Renal pelvis (tissue), 4 donors: ENCODE data around the gene VSTM4. TPM values are rescaled to one million over a fixed set of nuclear protein-coding genes. Genes with fewer than 3 reads are reported as not detected.

Experiments used
- DNase-seq: peaks from one replicate; pipeline ENCODE4 v3.0.0-alpha.2; 2013
- polyA plus RNA-seq, 3 donors: library from polyadenylated mRNA; unstranded; fragments of 120-200 nt; gene quantifications; one replicate each; pipeline ENCODE4 v1.2.1, GENCODE V29; 2013; ENCODE audit not compliant: insufficient read length in 3 of 3

VSTM4 gene
- polyA plus RNA-seq, 3 donors, result 12.2 to 13.4 (median 12.6) TPM

- DNase-seq, result no peak
Measured at GRCh38 chr10:49074836-49075682, 40.3 kb downstream of the VSTM4 start.

- DNase-seq, result no peak
Measured at GRCh38 chr10:49072166-49072885, 43.0 kb downstream of the VSTM4 start.

DNA sequence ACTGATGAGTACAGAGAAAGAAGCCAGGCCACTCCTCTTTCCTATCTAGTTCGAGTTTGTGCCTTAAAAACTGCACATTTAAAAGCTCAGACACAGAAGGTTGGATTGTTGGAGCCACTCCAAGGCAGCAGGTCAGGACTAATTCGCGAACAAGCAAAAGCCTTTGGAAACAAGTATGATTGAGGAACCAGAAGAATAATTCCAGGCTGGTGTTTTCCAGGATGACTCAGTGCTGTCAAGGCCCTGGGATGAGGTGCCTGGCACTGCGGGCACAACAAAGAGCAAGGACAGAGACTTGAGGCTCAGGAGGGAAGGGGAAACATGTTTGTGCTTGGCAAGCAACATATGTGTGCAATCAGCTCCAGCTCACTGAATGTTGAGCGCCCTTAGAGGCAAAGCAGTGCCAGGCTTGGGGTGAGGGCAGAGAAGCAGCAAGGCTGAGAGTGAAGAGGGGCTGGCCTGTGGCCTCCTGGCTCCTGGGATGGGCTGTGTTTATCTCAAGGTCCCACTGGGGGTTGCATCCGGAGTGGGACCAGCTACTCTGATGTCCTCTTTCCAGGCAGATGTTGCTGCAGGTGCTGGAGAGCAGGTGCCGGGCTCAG lies 44.1 kb downstream of the VSTM4 start:
- no peak for DNase-seq

DNA sequence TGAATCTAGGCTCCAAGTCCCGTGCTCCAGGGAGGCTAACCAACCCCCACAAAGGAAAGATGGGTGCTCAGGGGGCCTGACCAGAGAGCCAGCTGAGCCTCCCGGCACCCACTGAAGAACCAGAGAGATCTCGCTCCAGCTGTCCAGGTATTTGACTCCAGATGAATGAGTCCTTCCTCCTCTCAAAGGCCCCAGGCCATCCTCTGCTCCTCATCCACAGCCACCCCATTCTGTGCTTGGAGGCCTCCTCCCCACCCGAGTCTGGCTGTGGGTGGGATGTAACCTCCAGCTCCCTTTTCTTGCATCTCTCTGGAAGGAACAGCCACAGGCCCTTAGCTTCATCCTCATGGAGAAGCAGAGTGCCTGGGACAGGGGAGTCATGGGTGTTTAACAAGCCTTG lies 44.6 kb downstream of the VSTM4 start:
- no peak for DNase-seq

DNA sequence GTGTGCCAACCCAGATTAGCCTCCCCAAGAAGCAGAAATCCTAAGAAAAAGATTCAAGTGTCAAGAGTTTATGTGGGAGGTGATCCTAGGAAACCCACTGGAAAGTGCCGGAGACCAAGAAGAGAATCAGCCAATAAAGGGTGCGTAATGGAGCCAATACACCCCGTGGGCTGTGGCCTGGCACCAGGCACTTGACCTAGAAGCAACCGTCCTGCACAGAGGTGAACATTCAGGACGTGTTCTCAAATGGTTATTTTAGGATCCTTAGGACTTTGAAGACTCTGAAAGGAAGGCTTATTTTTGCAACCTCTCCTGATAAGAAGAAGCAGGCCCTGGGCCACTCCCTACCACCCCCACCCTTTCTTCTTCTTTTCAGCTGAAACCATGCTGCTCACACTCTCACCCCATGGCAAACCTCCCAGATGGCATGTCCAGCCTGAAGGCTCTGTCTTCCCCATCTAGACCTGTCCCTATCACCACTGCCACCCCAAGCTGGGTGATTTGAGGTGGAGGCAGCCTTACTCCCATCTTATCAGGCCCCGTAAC lies 46.6 kb downstream of the VSTM4 start:
- no peak for DNase-seq

- DNase-seq, result no peak
Measured at GRCh38 chr10:49068209-49068608, 47.1 kb downstream of the VSTM4 start.

- no peak for DNase-seq
Measured at GRCh38 chr10:49066944-49067730, 48.2 kb downstream of the VSTM4 start.

- DNase-seq, result no peak
Measured at GRCh38 chr10:49062229-49062628, 53.1 kb downstream of the VSTM4 start.

- no peak for DNase-seq
Measured at GRCh38 chr10:49061667-49062066, 53.7 kb downstream of the VSTM4 start.

DNA sequence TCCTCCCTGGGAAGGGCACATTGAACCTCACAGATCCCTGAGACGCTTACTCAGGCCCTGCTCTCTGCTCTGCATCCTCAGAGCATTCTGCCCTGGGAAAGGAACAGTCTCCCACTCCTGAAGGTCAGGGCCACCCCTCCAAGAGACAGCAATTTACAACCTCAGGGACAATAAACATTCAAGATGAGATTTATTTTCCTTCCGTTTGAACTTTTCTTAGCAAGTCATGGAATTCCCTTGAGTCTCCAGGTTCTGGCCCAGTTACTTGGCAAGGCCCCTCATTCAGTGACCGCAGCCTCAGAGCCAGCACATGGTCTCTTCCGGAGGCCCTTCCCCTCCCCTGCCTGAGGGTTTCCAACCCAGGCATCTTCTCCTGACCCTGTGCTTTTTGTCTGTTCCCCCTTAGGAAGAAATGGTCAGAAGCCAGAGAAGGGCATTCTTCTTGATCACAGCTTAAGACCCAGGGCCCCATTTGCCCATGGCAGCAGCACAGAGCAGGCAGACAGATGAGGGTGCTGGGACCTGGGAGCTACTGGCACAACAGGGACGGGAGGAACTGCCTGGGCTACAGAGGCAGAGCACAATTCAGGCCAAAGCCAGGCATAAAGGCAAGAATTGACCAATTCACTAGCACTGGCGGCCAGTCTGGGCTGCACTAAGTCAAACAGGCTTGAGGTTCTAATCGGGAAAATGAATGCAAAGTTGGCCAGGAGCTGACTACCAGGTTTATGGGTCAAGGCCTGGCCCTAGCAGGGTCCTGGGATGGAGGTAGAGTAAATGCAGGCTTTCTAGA lies 56.7 kb downstream of the VSTM4 start:
- no peak for DNase-seq

DNA sequence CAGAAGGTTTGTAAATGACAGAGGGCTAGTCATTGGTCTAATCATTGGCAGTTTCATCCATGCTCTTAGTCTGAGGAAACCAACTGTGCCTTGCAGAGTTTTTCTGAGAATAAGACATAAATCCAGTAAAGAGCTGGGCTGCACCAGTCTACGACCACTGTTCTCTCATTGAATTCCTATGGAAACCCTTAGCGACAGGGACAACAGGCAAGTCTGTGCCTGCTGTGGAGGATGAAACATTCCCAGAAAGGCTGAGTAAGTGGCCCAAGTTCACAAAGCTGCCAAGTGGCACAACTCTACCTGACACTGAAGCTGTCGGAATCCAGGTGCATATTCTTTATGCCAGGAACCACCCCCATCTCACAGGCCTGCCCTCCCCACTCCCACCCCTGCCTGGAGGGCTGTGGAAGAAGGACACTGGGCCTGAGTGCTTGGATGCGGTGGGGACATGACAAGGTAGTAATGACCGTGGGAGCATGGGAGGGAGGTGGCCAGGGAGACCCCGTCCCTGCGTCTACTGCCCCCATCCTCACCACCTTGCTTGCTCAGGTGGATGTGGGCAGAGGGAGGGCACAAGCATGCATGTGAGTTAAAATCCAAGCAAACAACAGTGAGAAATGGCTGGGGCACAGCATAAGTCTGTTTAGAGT lies 58.0 kb downstream of the VSTM4 start:
- DNase-seq, result no peak

DNA sequence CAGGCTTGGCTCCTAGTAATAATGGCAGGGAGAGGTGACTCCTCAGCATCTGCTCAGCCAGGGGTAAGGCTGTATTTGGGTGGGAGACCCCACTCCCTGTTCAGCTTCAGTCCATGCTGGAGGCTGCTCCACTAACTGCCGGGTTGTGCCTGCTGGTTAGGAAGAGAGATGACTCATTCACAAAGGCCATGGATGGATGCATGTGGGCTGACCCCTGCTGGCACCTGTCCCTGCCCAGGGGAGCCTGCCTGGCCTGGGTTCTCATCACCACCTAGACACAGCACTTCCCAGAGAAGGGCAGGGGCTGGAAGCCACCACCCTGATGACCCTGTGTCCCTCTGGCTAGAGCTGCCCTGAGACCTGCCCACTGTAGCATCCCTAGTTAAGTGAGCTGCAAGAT lies 59.0 kb downstream of the VSTM4 start:
- no peak for DNase-seq

- no peak for DNase-seq
Measured at GRCh38 chr10:49055221-49055849, 60.0 kb downstream of the VSTM4 start.

- no peak for DNase-seq
Measured at GRCh38 chr10:49054753-49055152, 60.6 kb downstream of the VSTM4 start.

DNA sequence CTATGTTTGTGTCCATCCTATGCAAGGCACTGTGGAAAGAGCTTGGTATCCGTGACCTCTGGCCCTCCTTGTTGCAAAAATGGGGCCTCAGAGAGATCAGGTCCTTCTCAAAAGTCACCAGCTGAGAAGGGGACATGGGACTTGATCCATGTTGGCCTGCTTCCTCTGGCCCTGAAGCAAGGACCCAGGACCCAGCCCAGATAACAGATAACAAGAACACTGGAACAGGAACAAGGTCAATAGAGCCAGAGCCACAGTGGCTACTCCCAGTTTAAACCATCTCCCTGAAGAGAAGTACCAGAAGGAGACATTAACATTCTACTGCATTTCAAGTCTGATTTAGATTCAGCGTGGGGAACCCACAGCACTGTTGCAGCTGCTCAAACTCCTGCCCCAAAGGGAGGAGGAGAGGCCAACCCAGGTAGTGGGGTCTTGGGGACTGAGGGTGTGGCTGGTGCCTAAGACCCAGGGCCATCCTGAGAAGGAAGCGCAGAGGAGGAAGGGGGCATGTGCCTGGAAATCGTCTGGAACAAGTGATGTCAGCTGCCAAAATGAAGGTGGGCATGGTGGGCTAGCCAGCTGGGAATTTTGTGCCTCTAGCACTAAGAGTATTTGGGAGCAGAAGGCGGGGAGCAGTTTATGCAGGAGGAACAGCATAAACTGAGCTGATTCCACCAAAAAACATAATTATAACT lies 61.2 kb downstream of the VSTM4 start:
- DNase-seq, result no peak

- DNase-seq, result no peak
Measured at GRCh38 chr10:49053053-49053997, 62.0 kb downstream of the VSTM4 start.

GRCh38 chr10:49052069-49052468 lies 63.3 kb downstream of the VSTM4 start:
- DNase-seq, result no peak

GRCh38 chr10:49050906-49051305 lies 64.4 kb downstream of the VSTM4 start:
- DNase-seq, result no peak
